Epithelial cell of esophagus (primary cell): ENCODE results near the gene ADAMTSL3.

ENCODE experiments used
- DNase-seq: peaks from one replicate; pipeline ENCODE4 v3.0.0; 2010; ENCODE audit warnings: low read depth
- H3K4me3 ChIP-seq: 2 replicates; pipeline ENCODE4 v1.5.1; 2011; ENCODE audit warnings: mild to moderate bottlenecking, low read length, control low read depth
- CTCF ChIP-seq: IDR thresholded peaks from 2 replicates; pipeline ENCODE4 v1.5.1; 2011; ENCODE audit warnings: low read depth, mild to moderate bottlenecking, low read length, control low read depth, inconsistent platforms; ENCODE audit not compliant: insufficient read depth; ENCODE audit errors: missing control alignments

Gene ADAMTSL3

GRCh38 chr15:83653639-83654378 lies at the start of gene ADAMTSL3:
ADAMTSL3 (plus strand) TSS chr15:83654123; CDS start chr15:83655762, 1,639 bp downstream.
- no peak for TF ChIP-seq CTCF
- peak; percentile 76 for DNase-seq
- no peak within 1 kb of the TSS for H3K4me3 ChIP-seq

GRCh38 chr15:83604549-83604948 lies 49.4 kb upstream of the ADAMTSL3 start:
- no peak overlapping the region for H3K4me3 ChIP-seq
- no peak for TF ChIP-seq CTCF
- DNase-seq: no peak

- no peak overlapping the region for H3K4me3 ChIP-seq
- TF ChIP-seq CTCF: no peak
- DNase-seq: no peak
Observed at GRCh38 chr15:83605111-83605945, 48.6 kb upstream of the ADAMTSL3 start.

- H3K4me3 ChIP-seq: no peak overlapping the region
- no peak for DNase-seq
- TF ChIP-seq CTCF: no peak
Observed at GRCh38 chr15:83610132-83610531, 43.8 kb upstream of the ADAMTSL3 start.

- no peak for DNase-seq
- TF ChIP-seq CTCF: no peak
- no peak overlapping the region for H3K4me3 ChIP-seq
Observed at GRCh38 chr15:83610901-83611685, 42.8 kb upstream of the ADAMTSL3 start.

- no peak overlapping the region for H3K4me3 ChIP-seq
- peak; percentile 36 for DNase-seq
- no peak for TF ChIP-seq CTCF
Observed at GRCh38 chr15:83612226-83612625, 41.7 kb upstream of the ADAMTSL3 start.
